ENCODE measurements around the gene EVX2. TPM values are rescaled to one million over a fixed set of nuclear protein-coding genes. Genes with fewer than 3 reads are reported as not detected.
A peak's percentile ranks its signal among the peaks of the same experiment; 100 is the strongest.

EVX2 gene
- total and polyA plus RNA-seq, 9 of the 15 experiments (the other 6 are each of a cell fraction or from before 2014, with no cell fraction given) = not detected

DNA sequence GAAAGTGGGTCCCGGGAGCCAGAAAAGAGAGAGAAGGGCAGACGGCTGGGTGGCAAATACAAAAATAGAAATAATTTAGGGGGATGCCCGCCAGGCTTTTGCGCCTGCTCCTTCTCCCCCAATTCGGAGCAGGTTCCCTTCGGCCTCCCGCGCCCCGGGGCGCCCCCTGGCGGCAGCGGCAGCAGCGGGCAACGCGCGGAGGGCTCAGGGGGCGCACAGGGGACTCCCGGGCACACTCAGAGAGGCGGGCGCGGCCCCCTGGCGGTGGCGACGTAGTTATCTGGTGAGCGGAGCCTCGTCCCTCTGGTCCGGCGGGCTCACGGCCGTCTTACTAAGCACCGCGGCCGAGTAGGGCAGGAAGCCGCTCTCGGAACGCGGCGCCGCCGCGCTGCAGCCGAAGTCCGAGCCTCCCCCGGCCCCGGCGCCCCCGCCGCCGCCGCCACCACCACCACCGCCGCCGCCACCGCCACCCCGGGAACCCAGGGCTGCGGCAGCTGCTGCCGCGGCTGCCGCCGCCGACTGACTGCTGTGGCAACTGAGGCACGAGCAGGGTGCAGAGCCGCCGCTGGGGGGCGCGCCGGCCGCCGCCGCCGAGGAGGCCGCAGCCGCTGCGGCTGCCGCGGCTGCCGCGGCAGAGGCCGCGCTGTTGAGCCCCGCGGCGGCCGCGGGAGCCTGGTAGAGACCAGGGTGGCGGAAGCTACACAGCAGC, 3.8 kb downstream of the EVX2 start (continued):
- TF ChIP-seq, protein P1, sequence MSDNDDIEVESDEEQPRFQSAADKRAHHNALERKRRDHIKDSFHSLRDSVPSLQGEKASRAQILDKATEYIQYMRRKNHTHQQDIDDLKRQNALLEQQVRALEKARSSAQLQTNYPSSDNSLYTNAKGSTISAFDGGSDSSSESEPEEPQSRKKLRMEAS (CRISPR knock-in tag; IDR thresholded peaks at IDR 0.05) = no peak
- TF ChIP-seq C11orf30 (IDR thresholded peaks at IDR 0.05; ENCODE audit: low read depth) (no peak), U2AF1 (optimal IDR thresholded peaks at IDR 0.05; ENCODE audit: low read depth, low read length) (peak; percentile 60), HCFC1 (IDR thresholded peaks at IDR 0.05; ENCODE audit: low read depth, low read length) (peak; percentile 26), TCFL5 (CRISPR knock-in tag; conservative IDR thresholded peaks at IDR 0.05) (no peak), STAT5B (CRISPR knock-in tag; IDR thresholded peaks at IDR 0.05) (no peak), ARID2 (IDR thresholded peaks at IDR 0.05) (0 out of 2 replicates have a peak, but pooled peaks have one; percentile 11), FUS (optimal IDR thresholded peaks at IDR 0.05; ENCODE audit: low read depth, low read length) (peak; percentile 77), SMC3 (conservative IDR thresholded peaks at IDR 0.05; ENCODE audit: insufficient read depth, low read depth, low read length) (peak; percentile 90), NCOA1 (IDR thresholded peaks at IDR 0.05; ENCODE audit: low read depth) (no peak), KLF6 (CRISPR knock-in tag; IDR thresholded peaks at IDR 0.05; ENCODE audit: borderline replicate concordance) (no peak), HNRNPL (IDR thresholded peaks at IDR 0.05; ENCODE audit: low read depth, low read length) (peak; percentile 96), EWSR1 (IDR thresholded peaks at IDR 0.05; ENCODE audit: borderline replicate concordance, low read depth, partially characterized antibody) (no peak), GABPB1 (CRISPR knock-in tag; IDR thresholded peaks at IDR 0.05) (no peak; the same call in 1 of the 2 replicates), ZNF143 (CRISPR knock-in tag; IDR thresholded peaks at IDR 0.05) (no peak), CTBP1 (IDR thresholded peaks at IDR 0.05; ENCODE audit: borderline replicate concordance) (peak; percentile 77)
- TF ChIP-seq, protein P2, sequence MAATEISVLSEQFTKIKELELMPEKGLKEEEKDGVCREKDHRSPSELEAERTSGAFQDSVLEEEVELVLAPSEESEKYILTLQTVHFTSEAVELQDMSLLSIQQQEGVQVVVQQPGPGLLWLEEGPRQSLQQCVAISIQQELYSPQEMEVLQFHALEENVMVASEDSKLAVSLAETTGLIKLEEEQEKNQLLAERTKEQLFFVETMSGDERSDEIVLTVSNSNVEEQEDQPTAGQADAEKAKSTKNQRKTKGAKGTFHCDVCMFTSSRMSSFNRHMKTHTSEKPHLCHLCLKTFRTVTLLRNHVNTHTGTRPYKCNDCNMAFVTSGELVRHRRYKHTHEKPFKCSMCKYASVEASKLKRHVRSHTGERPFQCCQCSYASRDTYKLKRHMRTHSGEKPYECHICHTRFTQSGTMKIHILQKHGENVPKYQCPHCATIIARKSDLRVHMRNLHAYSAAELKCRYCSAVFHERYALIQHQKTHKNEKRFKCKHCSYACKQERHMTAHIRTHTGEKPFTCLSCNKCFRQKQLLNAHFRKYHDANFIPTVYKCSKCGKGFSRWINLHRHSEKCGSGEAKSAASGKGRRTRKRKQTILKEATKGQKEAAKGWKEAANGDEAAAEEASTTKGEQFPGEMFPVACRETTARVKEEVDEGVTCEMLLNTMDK (IDR thresholded peaks at IDR 0.05; ENCODE audit: borderline replicate concordance, insufficient read depth, low read depth, low read length, poor library complexity, severe bottlenecking) = peak; percentile 94
- TF ChIP-seq, protein P3, sequence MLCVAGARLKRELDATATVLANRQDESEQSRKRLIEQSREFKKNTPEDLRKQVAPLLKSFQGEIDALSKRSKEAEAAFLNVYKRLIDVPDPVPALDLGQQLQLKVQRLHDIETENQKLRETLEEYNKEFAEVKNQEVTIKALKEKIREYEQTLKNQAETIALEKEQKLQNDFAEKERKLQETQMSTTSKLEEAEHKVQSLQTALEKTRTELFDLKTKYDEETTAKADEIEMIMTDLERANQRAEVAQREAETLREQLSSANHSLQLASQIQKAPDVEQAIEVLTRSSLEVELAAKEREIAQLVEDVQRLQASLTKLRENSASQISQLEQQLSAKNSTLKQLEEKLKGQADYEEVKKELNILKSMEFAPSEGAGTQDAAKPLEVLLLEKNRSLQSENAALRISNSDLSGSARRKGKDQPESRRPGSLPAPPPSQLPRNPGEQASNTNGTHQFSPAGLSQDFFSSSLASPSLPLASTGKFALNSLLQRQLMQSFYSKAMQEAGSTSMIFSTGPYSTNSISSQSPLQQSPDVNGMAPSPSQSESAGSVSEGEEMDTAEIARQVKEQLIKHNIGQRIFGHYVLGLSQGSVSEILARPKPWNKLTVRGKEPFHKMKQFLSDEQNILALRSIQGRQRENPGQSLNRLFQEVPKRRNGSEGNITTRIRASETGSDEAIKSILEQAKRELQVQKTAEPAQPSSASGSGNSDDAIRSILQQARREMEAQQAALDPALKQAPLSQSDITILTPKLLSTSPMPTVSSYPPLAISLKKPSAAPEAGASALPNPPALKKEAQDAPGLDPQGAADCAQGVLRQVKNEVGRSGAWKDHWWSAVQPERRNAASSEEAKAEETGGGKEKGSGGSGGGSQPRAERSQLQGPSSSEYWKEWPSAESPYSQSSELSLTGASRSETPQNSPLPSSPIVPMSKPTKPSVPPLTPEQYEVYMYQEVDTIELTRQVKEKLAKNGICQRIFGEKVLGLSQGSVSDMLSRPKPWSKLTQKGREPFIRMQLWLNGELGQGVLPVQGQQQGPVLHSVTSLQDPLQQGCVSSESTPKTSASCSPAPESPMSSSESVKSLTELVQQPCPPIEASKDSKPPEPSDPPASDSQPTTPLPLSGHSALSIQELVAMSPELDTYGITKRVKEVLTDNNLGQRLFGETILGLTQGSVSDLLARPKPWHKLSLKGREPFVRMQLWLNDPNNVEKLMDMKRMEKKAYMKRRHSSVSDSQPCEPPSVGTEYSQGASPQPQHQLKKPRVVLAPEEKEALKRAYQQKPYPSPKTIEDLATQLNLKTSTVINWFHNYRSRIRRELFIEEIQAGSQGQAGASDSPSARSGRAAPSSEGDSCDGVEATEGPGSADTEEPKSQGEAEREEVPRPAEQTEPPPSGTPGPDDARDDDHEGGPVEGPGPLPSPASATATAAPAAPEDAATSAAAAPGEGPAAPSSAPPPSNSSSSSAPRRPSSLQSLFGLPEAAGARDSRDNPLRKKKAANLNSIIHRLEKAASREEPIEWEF (CRISPR knock-in tag; IDR thresholded peaks at IDR 0.05) = no peak
- TF ChIP-seq, protein P4, sequence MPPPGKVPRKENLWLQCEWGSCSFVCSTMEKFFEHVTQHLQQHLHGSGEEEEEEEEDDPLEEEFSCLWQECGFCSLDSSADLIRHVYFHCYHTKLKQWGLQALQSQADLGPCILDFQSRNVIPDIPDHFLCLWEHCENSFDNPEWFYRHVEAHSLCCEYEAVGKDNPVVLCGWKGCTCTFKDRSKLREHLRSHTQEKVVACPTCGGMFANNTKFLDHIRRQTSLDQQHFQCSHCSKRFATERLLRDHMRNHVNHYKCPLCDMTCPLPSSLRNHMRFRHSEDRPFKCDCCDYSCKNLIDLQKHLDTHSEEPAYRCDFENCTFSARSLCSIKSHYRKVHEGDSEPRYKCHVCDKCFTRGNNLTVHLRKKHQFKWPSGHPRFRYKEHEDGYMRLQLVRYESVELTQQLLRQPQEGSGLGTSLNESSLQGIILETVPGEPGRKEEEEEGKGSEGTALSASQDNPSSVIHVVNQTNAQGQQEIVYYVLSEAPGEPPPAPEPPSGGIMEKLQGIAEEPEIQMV (tag; conservative IDR thresholded peaks at IDR 0.05; ENCODE audit: low read depth) = no peak
